Measurements from ENCODE around the gene GSTT2.
"Not testable (repeated sequence)": the region's sequence is repeated elsewhere in the genome, so short reads cannot be mapped to it uniquely, and the experiment has no call there.

GSTT2 gene

DNA sequence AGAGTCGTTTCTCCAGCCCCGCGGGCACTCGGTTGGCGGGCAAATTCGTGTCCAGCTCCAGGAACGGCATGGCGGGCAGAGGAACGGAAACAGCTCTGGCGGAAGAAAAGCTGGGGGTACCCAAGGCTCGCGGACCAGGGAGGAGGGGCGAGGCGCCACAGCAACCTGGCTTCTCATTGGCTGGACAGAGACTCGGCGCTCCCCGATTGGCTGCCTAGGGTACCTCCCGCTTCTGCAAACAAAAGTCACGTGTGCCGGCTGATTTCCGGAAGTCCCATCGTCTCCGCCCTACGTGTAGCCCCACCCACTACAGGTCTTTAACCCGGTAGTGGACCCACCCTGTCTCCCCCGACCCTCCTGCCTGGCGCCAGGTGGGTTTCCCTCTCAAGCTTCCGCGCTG is 5.6 kb upstream of the GSTT2 start, which contains the start of gene DDT:
DDT (minus strand) TSS at position 97 of the 400 bp plus-strand sequence; CDS start at position 70, 27 bp downstream.
- not testable (repeated sequence) for DNase-seq (ENCODE audit: low read depth in 4 of 4, low spot score in 1 of 4)

GRCh38 chr22:23974836-23975352 is 5.0 kb upstream of the GSTT2 start:
- not testable (repeated sequence) for DNase-seq (ENCODE audit: low read depth in 4 of 4, low spot score in 1 of 4)

- DNase-seq (ENCODE audit: low read depth in 4 of 4, low spot score in 1 of 4), result not testable (repeated sequence)
Measured at GRCh38 chr22:23977304-23977703, 2.6 kb upstream of the GSTT2 start.

GRCh38 chr22:23980567-23980966 is 633 bp downstream of the GSTT2 start:
- DNase-seq (ENCODE audit: low read depth in 4 of 4, low spot score in 1 of 4), result not testable (repeated sequence)

DNA sequence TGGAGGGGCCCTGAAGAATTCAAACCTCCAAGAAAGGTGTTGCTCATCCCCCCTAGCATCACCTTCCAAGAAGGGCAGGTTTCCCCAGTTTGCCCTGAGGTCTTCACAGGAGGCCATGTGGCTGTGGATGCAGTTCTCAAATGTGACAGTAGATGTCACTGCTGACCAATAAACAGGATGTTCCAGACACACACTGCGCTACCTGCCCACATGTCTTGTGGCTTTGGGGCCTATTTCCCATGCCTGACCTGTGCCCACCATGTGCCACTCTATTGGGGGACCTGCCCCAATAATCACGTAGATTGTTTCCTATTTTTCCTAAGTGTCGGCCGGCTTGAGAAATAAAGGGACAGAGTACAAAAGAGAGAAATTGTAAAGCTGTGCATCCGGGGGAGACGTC is 4.5 kb downstream of the GSTT2 start:
- DNase-seq (ENCODE audit: low read depth in 4 of 4, low spot score in 1 of 4), result peak in 1 of 4 experiments; percentile 58

DNA sequence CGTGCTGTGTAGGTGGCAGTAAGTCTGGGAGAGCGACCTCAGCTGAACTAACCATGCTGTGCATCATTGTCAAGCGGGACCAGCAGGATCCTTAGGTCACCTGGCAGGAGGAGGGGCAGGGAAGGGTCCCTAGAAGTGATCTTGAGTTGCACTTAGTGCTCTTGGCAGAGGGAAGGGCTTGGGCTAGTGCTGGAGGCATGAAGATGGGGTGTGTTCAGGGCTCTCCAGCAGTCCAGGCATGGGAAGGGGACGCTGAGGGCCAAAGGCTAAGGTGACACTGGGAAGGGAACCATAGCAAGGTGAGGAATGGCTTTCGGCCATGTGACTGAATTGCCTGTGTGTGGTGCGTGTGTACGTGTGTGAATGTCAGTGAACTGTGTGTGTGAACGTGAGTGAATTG is 6.2 kb downstream of the GSTT2 start:
- DNase-seq (ENCODE audit: low read depth in 4 of 4, low spot score in 1 of 4), result not testable (repeated sequence)

GRCh38 chr22:23986538-23987178 is 6.7 kb downstream of the GSTT2 start:
- not testable (repeated sequence) for DNase-seq (ENCODE audit: low read depth in 4 of 4, low spot score in 1 of 4)

GRCh38 chr22:23989583-23990244 is 9.8 kb downstream of the GSTT2 start:
- DNase-seq (ENCODE audit: low read depth in 4 of 4, low spot score in 1 of 4), result not testable (repeated sequence)

- DNase-seq (ENCODE audit: low read depth in 4 of 4, low spot score in 1 of 4), result not testable (repeated sequence)
Measured at GRCh38 chr22:23993080-23993479, 13.1 kb downstream of the GSTT2 start.

DNA sequence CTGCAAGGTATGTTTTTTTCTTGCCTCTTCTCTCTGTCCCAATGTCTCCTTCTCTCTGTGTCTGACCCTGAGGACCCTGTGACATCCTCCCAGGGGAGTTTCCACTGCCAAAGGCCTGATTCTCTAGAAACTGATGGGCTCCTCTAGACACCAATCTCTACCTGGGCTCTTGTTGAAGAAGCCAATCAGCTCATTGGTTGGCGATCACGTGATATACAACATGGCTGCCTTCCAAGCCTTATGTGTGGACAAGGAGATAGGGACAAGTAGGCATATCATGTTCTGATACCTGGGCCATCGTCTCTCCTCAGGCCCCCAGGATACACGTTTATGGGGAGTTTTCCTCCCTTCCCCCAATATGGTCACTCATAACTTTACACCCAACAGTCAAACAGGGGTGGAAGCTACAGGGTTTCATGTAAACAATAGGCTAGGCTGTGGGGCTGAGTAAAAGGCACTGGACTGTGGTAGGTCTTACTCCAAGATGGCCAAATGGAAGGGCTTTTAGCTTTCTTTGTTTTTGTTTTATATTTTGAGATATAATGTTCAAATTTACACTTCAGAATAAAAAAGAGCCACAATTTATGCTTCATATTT is 13.7 kb downstream of the GSTT2 start:
- not testable (repeated sequence) for DNase-seq (ENCODE audit: low read depth in 4 of 4, low spot score in 1 of 4)

GRCh38 chr22:23997092-23997491 is 17.2 kb downstream of the GSTT2 start:
- no peak for DNase-seq (ENCODE audit: low read depth in 4 of 4, low spot score in 1 of 4)

GRCh38 chr22:23999779-24000178 is 19.8 kb downstream of the GSTT2 start:
- not testable (repeated sequence) for DNase-seq (ENCODE audit: low read depth in 4 of 4, low spot score in 1 of 4)

DNA sequence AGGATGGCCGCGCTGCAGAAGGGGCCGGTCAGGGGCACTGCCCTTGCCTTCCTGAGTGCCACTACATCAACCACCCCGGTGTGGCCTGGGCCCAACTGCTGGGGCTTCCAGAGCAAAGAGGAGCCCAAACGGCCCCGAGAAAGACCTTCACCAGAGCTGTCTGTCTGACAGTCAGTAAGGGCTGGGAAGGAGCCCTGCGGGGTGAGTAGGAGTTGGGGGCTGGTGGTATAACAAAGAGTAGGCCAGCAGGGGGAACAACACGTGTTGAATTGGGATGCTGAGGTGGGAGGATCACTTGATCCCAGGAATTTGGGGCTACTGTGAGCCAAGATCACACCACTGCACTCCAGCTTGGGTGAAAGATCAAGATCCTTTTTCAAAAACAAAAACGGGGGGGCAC is 21.4 kb downstream of the GSTT2 start:
- no peak for DNase-seq (ENCODE audit: low read depth in 4 of 4, low spot score in 1 of 4)

DNA sequence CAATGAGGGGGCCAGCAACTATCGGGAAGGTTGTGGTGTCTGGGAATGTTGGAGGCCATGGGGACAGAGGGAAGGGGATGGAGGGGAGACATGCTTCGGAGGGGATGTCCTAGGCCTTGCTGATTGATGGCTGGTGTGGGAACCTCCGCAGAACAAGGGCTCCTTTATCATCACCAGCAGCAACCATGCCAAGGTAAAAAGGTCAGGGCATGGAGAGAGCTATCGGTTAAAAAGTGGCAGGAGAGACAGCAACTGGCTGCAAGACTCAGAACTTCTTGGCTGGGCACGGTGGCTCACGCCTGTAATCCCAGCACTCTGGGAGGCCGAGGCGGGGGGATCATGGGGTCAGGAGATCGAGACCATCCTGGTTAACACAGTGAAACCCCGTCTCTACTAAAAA is 22.3 kb downstream of the GSTT2 start:
- no peak for DNase-seq (ENCODE audit: low read depth in 4 of 4, low spot score in 1 of 4)

DNA sequence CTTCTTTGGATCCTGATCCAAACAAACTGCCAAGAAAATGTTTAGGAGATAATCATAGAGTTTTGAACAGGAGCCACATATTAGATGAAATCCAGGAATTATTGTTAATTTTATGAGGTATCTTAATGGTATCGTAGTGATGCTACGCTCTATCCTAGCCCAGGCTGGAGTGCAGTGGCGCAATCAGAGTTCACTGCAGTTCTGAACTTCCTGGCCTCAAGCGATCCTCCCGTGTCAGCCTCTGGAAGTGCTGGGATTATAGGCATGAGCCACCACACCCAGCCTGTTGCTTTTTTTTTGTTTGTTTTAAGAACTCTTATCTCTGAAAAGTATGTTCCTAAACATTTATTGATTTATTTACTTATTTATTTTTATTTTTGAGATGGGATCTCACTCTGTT is 22.9 kb downstream of the GSTT2 start:
- no peak for DNase-seq (ENCODE audit: low read depth in 4 of 4, low spot score in 1 of 4)

DNA sequence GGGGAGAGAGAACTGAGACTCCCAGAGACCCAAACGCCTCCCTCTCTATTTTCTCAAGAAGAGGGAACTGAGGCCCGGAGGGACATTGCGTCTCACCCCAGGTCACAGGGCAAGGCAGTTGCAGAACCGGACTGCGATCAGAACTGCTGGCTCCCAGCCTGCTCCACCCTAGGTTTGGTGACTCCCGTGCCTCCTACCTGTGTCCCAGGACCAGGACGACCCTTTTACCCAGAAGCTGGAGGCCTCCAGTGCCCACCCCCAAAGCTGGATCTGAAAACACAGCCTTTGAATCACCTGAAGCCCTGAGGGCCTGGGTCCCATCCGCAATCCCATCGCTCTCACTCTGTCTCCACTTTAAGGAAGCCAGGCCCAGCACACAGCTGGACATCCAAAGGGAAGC is 24.0 kb downstream of the GSTT2 start:
- DNase-seq (ENCODE audit: low read depth in 4 of 4, low spot score in 1 of 4), result no peak

DNA sequence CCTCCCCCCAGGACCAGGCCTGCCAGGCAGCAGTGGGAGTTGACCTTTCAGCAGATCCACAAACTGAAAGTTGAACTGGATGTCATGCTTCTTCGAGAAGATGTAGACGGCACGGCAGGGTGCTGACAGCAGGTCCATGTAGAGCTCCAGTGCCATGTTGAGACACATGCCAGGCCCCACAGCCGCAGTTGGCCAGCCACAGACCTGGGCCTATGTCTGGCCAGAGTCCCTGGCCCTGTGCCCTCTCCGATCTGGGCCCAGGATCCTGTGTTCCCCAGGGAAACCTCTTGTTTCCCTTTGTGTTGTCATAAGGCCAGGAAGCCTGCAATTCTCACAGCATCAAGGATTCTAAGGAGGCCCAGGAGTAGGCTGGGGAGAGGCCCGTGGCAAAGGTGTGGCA is 25.3 kb downstream of the GSTT2 start, which contains the start of gene GSTT4:
GSTT4 (minus strand) TSS at position 253 of the 400 bp plus-strand sequence; CDS start at position 156, 97 bp downstream.
- DNase-seq (ENCODE audit: low read depth in 4 of 4, low spot score in 1 of 4), result no peak

DNA sequence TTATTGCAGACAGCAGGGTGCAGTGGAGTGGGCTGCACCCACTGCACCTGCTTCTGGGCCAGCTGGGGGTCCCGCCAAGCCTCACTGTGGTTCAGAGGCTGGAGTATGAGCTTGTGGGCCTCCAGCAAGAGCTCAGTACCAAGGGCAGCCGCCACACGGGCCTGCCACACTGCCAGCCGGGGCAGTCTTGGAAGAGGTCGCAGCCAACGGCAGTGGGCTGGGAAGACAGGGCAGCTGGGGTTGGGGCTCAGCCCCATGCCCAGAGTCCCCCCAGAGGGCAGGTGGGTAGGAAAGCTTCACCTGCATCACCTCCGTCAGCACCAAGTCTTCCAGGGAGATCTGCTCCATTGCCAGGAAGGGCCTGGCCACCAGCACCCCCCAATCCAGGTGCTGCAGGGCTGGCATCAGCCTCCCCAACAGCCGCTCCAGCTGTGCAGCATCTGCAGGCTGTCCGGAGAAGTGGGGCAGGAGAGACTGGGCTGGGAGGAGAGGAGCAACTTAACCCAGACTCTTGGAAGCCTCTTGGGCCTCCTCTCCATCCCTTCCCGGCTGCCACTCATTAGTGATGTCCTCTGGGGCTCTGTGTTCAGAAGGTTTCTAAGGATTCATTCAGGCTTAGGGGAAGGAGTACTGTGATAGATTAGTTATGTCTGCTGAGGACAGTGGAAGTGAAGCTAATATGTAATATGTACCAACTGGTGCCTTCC is 26.4 kb downstream of the GSTT2 start:
- no peak for DNase-seq (ENCODE audit: low read depth in 4 of 4, low spot score in 1 of 4)

- no peak for DNase-seq (ENCODE audit: low read depth in 4 of 4, low spot score in 1 of 4)
Measured at GRCh38 chr22:24006914-24007214, 26.9 kb downstream of the GSTT2 start.

- DNase-seq (ENCODE audit: low read depth in 4 of 4, low spot score in 1 of 4), result no peak
Measured at GRCh38 chr22:24007253-24008021, 27.5 kb downstream of the GSTT2 start.

DNA sequence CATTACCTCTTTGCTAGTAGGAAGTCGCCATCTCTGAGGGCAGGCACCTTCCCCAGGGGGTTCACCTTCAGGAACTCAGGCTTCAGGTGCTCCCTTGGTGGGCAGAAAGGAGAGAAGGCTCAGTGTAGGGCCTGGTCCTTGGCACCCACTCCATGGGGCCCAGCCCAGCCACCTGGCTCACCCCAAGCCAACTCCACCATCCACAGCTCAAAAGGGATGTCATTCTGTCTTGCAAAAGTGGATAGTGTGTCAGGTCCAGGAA is 28.0 kb downstream of the GSTT2 start:
- no peak for DNase-seq (ENCODE audit: low read depth in 4 of 4, low spot score in 1 of 4)

All from stimulated activated CD4-positive, alpha-beta T cell treated with anti-CD3 and anti-CD28 coated beads, Interleukin-1b, Interleukin-23, amount 100 ng/mL, for 24 hours (primary cell).